GM19467 (cell line): ENCODE measurements around the gene VPS39.

ENCODE experiments used
- ATAC-seq: cut with Tn5 transposase; IDR thresholded peaks from one replicate; pipeline ENCODE4 v1.9.1; 2021; ENCODE audit warnings: mild to moderate bottlenecking, moderate library complexity; ENCODE audit not compliant: unreplicated experiment

VPS39 gene

DNA sequence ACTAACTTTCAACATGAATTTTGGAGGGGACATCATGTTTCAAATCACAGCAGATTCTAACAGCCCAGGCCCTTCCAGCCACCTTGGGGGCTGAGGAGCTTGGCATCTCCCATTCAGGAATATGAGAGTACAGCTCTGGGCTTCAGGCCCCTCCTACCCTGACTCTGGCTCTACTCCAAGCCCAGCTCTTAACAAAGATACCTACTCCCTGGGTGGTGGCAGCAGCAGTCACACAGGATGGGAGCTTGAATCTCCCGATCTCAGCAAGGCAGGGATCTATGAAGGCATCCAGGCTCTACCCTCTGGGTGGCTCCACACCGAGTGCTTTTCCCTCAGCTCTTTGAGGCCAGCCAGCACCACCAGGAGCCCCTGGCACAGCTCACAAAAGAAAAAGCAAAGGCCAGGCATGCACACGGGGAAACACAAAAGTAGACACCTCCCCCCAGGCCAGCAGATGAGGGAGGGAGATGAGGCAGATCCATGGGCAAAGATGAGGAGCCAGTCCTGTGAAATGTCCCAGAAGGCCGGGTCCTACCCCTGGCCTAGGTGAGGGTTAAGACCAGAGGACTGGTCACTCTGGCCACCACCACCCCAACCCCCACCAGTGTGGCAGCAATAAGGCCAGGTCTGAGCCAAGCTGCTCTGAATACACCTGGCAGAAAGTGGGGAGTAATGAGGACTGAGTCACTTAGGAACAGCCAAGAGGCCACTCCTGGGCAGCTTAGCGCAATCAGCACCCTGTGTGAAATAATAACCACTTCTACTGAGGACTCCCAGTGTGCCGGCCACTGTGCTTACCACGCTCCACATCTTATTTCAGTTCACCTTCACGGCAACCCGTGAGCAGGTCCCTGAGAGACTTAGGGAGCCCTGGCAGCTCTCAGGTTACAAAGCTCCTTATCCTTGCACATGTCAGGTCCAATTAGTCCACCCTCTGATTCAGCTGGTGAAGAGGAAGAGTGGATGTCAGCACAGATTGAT is 76.0 kb downstream of the VPS39 start:
- no peak for ATAC-seq

DNA sequence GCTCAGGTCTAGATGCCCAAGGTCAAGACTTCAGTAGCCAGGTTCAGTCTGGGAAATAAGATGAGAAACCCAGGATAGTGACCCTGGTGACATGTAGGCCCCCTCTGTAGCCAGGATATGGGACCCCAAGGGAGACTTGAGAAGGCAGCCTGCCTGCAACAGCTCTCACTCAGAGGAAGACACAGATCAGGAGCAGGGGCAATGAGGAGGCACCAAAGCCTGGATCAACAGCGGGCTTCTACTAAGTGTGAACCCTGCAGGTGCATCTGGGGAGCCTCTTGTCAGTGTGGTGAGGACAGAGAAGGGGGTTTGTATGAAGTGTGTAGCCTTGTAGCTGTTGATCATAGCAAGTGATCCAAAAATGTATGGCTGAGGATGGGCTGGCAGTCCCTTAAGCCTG is 77.1 kb downstream of the VPS39 start:
- no peak for ATAC-seq

DNA sequence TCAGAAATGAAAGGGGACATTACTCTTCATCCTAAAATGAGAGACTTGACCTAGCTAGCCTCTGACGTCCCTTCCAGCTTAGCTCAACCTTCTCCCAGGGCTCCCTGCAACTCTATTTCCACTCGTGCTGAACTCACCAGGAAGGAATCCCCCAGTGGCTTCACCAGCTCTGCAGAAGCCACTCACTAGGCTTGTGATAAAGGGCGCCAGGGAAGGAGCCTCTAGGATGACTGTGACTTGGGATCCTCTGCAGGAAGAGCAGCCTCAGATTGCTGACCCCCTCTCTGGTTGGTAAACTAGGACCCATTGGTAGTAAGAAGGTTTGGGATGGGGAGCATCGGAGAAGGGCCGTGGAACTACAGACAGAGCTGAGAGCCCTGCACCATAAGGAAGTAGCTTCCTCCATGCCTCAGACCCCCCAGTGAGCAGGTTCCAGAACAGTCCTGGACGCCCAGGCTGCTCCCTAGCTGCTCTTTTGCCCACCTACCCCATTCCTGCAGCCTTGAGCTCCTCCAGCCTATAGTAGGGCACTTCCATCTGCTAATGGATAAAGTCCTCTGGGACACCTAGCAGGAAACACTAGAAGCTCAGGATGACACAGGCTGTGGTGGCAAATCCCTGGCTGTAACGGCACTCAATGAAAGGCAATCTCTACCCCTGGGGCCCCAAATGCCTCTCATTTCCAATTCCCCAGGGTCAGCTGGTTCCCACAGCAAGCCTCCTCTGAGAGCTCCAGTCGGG is 77.7 kb downstream of the VPS39 start:
- ATAC-seq: no peak

DNA sequence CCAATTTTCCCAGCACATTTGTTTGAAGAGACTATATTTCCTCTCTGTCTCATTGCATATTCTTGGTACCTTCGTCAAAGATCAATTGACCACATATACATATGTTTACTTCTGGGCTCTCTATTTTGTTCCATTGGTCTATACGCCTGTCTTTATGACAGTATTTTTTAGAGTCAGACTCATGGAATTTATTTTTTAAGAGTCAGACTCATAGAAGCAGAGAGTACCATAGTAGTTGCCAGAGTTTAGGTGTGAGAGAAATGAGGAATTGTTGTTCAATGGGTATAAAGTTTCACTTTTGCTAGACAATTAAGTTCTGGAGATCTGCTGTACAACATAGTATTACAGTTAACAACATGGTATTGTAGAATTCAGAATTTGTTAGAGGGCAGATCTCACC is 78.7 kb downstream of the VPS39 start:
- no peak for ATAC-seq

DNA sequence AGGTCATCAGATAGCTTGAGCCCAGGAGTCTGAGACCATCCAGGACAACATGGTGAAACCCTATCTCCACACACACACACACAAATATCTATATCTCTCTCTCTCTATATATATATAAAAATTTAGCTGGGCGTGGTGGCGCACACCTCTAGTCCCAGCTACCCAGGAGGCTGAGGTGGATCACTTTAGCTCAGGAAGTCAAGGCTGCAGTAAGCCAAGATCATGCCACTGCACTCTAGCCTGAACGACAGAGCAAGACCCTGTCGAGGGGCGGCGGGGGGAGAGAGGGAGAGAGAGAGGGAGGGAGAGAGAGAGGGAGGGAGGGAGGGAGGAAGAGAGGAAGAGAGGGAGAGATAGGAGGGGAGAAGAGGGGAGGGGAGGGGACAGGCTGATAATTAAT is 79.6 kb downstream of the VPS39 start:
- no peak for ATAC-seq

DNA sequence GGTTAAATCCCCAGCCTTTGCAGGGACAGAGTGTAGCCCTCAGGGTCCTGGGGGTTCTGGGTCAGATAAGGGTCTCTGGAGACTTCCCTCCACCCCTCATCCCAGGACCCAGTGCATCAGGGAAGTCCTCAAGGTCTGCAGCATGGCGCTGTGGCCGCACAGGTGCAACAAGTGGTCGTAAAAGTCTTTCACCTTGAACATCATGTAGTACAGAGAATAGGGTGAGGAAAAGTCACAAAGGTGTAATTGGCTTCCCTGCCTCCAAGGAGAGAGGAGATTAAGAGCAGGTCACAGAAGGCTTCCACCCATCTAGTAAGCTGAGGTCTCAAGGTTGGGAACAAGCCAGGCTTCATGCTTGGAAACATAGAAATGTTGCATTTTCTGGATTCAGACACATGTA is 84.6 kb downstream of the VPS39 start:
- ATAC-seq: no peak

DNA sequence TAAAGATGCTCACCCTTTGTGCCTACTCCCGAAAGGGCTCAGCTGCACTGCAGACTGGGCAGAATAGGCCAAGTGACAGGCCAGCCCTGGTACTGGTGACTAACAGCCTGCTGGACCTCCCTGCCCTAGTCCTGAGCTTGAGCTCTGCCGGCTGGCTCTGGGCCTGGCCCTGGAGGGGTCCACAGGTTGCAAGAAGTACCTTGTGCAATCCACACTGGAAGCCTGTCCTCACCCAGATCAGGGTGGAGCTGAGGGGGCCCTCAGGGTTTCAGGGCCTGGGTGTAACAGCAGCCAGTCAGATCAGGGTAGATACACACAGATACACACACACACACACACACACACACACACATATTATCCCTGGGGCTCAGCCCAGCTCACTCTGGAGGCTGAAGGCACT is 86.4 kb downstream of the VPS39 start:
- ATAC-seq: no peak

DNA sequence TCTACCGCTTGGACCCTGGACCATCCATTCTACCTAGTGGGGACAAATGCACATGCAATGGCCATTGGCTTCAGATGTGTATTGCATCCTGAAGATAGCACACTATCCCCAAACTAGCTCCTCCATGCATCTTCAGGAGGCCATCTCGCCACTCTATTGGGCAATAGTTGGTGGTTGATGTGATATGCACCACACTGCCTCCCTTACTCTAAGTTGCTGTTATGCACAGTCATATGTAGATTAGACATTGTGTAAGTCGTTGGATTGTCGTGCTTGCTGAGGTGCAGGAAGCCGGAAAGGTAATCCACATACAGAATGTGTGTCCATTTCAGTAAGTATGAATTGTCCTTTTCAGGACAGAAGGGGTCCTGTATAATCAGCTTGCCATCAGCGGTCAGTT is 87.1 kb downstream of the VPS39 start:
- ATAC-seq: no peak

DNA sequence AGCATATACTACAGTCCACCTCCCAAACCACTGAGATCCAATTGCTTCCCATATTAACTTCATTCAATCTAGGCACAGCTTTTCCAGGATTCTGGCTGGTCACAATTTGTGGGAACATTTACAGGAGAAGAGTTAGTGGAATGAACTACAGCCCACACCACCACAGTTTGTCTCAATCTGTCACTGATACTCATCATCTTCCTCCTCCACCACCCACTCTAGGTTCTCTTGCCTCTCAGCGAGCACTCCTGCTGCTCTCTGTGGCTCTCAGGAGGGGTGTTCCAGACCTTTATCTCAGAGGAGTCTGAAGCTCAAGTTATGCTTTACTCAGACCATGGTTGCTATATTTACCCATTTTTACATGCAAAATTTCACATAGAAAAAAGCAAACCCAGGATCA is 87.8 kb downstream of the VPS39 start:
- ATAC-seq: no peak

DNA sequence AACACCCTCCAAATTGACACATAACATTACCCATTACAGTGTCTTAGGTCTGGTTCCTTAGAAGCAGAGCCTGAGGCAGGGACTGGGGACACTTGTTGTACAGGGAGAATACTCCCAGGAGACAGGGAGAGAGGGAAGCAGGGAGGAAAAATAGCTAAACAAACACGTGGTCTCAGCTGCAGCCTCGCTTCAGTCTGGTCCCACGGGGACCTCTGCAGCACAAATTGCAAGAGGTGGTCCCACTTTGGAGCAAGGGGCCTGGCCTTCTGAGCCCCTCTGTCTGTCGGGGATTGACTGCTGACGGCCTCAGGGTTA is 88.7 kb downstream of the VPS39 start:
- ATAC-seq: no peak

DNA sequence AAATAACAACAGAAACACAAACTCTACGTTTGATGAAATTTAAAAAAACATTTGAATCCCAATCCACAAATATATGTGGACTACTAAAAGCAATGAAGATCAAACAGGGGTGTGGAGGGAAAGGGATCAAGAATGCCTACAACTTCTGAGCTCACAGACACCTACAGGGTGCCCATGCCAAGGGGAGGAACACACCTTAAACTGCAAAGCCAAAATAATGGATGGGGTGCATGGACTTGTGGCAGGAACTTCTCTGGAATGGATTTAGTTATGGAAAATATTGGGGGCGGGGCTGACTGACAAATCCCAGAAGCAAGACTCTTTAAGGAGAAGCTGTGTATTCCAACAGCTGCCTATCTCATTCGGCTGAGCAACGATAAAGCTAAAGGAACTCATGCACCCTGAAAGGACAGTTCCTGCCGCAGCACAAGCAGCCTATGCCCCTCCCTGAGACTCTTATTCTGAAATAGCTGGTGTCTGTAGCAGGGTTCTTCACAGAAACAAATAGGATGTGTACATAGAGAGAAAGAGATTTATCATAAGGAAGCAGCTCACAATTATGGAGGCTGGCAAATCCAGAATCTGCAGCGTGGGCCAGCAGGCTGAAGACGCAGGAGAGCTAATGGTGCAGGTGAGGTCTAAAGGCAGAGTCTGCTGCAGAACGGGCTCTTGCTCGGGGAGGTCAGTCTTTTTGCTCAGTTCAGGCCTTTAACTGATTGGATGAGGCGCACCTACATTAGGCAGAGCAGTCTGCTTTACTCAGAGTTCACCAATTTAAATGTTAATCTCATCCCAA is 89.3 kb downstream of the VPS39 start:
- ATAC-seq: no peak

DNA sequence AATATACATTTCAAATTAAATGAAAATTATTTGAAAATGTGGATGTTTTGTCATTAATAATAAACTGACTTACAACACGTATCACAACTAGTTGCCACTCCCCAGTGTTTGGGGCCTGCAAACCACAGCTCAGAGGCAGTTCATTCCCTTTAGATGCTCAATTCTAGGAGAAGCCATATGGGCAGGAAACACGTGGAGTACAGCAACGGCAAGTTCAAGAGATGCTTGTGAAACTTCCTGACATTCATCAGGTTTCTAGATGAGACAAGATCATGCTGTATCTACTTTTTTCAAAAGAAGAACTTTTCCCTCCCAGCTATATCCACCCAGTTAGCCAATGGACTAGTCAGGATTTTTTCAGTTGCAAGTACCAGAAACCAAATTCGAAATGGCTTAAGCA is 96.2 kb downstream of the VPS39 start:
- ATAC-seq: no peak

DNA sequence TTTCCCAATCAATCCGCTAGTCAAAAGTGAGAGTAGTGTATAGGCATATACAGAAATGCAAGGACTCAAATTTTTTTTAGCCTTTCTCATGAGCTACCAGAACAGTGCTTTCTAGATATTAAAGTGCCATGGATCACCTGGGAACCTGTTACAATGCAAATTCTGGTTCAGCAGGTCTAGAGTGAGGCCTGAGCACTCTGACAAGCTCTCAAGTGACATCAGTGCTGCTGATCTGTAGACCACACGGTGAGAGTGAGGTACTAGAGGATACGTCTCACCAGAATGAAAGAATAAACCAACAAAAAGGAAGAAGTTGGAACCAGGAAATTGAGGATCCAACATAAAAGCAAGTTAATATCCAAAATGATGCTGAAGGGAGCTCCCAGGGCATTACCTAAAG is 97.7 kb downstream of the VPS39 start:
- ATAC-seq: no peak

DNA sequence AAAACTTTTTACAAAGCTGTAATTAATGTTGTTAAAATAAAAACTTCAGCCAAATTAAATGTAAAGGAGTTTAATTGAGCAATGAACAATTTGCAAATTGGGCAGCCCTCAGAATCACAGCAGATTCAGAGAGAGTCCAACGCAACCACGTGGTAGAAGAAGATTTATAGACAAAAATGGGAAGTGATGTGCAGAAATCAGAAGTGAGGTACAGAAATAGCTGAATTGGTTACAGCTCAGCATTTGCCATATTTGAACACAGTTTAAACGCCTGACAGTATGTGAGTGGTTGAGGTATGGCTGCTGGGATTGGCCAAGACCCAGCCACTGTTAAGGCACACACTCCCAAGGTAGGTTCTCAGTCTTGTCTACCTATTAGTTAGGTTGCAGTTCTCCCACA is 99.3 kb downstream of the VPS39 start:
- ATAC-seq: no peak
